ENCODE data around the gene FAM177B.

FAM177B gene

DNA sequence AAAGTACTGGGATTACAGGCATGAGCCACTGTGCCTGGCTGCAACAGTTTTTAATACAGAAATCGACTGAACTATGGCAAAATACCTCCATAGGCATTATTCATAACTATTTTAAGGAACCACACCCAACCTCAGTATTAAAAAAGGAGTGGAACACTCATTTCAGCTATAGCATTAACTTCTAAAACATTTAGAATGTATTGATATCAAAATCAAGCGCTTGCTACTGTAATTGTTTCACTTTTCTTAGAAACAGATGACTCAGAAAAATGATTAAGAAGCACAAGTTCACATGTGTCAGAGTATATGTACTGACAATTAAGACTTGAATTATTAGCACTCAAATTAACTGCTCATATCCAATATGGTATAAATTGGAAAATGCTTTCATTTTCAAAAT, 39.8 kb upstream of the FAM177B start:
- no peak overlapping the region for H3K4ac ChIP-seq (ENCODE audit: low read depth, low read length)

DNA sequence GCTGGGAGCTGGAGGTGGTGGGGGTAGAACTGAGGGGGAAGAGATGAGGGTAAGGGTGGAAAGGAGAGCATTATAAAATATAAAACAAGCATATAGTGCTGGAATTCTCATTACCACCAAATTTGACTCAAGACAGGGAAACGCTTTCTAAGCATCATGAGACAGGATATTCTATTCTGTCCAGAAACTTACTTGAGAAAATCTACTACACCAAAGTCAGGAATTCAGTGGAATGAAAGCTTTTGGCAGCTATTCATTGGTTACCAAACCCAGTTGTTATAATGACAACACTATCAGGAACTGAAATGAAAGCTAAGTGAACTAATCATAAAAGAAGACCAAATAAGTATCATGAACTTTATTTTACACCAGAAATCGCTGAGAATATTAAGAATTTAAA, 39.2 kb upstream of the FAM177B start:
- no peaks in the 10 kb centered on the region for H3K79me2 ChIP-seq (ENCODE audit: control insufficient read depth, insufficient read depth, low read length, poor library complexity)
- no peak overlapping the region for H2BK5ac ChIP-seq (ENCODE audit: low read depth, low read length, poor library complexity)
- DNase-seq = no peak
- H3K9me3 ChIP-seq (ENCODE audit: insufficient read depth, low read depth, low read length) = no peaks in the 10 kb centered on the region
- no peak overlapping the region for H4K8ac ChIP-seq (ENCODE audit: low read depth, low read length)
- no CpG with 5 or more reads among the region's 2 CpGs for WGBS (ENCODE audit: extremely low coverage, insufficient coverage, insufficient read length)
- H2BK12ac ChIP-seq (ENCODE audit: low read length) = no peak overlapping the region
- H3K79me1 ChIP-seq (ENCODE audit: low read length) = no peaks in the 10 kb centered on the region
- no peak overlapping the region for H3K4me2 ChIP-seq (ENCODE audit: low read length)
- no peak overlapping the region for H3K9ac ChIP-seq (ENCODE audit: low read length)
- H3K4ac ChIP-seq (ENCODE audit: low read depth, low read length) = no peak overlapping the region
- no peak overlapping the region for H4K12ac ChIP-seq (ENCODE audit: low read depth, low read length)
- no peak overlapping the region for H3K14ac ChIP-seq (ENCODE audit: low read length)
- no peak overlapping the region for H4K91ac ChIP-seq (ENCODE audit: low read depth, low read length)
- H3K27ac ChIP-seq (ENCODE audit: low read depth, low read length) = no peak overlapping the region
- no peak overlapping the region for H3K4me3 ChIP-seq (ENCODE audit: low read depth, low read length)
- no peak overlapping the region for H2AK5ac ChIP-seq (ENCODE audit: low read length)
- H3K4me1 ChIP-seq (ENCODE audit: control insufficient read depth in 1 of 2, insufficient read depth in 2 of 2, low read length in 2 of 2) = no peaks in the 10 kb centered on the region
- H2BK120ac ChIP-seq (ENCODE audit: insufficient read depth, low read length, poor library complexity) = no peak overlapping the region
- H3K27me3 ChIP-seq (ENCODE audit: insufficient read depth, low read length) = no peaks in the 10 kb centered on the region
- no peak overlapping the region for H3K18ac ChIP-seq (ENCODE audit: low read length)
- no peak overlapping the region for H3K23ac ChIP-seq (ENCODE audit: low read length)
- H3K36me3 ChIP-seq (ENCODE audit: control insufficient read depth in 1 of 2, insufficient read depth in 2 of 2, low read length in 2 of 2) = peaks cover 8 to 9% of the 10 kb centered on the region in 2 experiments
- no peak overlapping the region for H2AFZ ChIP-seq (ENCODE audit: insufficient read depth, low read length, poor library complexity)

More for the DNA sequence above, 39.8 kb upstream of the FAM177B start:
- Histone ChIP-seq H3K9me3 (ENCODE audit: insufficient read depth, low read depth, low read length) (no peaks in the 10 kb centered on the region), H3K18ac (ENCODE audit: low read length) (no peak overlapping the region), H3K4me1 (ENCODE audit: control insufficient read depth in 1 of 2, insufficient read depth in 2 of 2, low read length in 2 of 2) (no peaks in the 10 kb centered on the region), H3K4me2 (ENCODE audit: low read length) (no peak overlapping the region), H2BK120ac (ENCODE audit: insufficient read depth, low read length, poor library complexity) (no peak overlapping the region), H3K14ac (ENCODE audit: low read length) (no peak overlapping the region), H3K36me3 (ENCODE audit: control insufficient read depth in 1 of 2, insufficient read depth in 2 of 2, low read length in 2 of 2) (peaks cover 7 to 8% of the 10 kb centered on the region in 2 experiments), H2AFZ (ENCODE audit: insufficient read depth, low read length, poor library complexity) (no peak overlapping the region), H2BK12ac (ENCODE audit: low read length) (no peak overlapping the region), H3K4me3 (ENCODE audit: low read depth, low read length) (no peak overlapping the region), H3K79me1 (ENCODE audit: low read length) (no peaks in the 10 kb centered on the region), H3K27ac (ENCODE audit: low read depth, low read length) (no peak overlapping the region), H2BK5ac (ENCODE audit: low read depth, low read length, poor library complexity) (no peak overlapping the region), H2AK5ac (ENCODE audit: low read length) (no peak overlapping the region), H3K27me3 (ENCODE audit: insufficient read depth, low read length) (no peaks in the 10 kb centered on the region), H3K9ac (ENCODE audit: low read length) (no peak overlapping the region), H4K8ac (ENCODE audit: low read depth, low read length) (no peak overlapping the region), H3K79me2 (ENCODE audit: control insufficient read depth, insufficient read depth, low read length, poor library complexity) (no peaks in the 10 kb centered on the region), H4K91ac (ENCODE audit: low read depth, low read length) (no peak overlapping the region), H3K23ac (ENCODE audit: low read length) (no peak overlapping the region), H4K12ac (ENCODE audit: low read depth, low read length) (no peak overlapping the region)
- DNase-seq = no peak
- WGBS (ENCODE audit: extremely low coverage, insufficient coverage, insufficient read length) = no CpG with 5 or more reads among the region's 2 CpGs

- H3K4me1 ChIP-seq (ENCODE audit: control insufficient read depth in 1 of 2, insufficient read depth in 2 of 2, low read length in 2 of 2) = no peaks in the 10 kb centered on the region
- no CpG with 5 or more reads among the region's 4 CpGs for WGBS (ENCODE audit: extremely low coverage, insufficient coverage, insufficient read length)
Observed at GRCh38 chr1:222702210-222702609, 34.8 kb upstream of the FAM177B start.

DNA sequence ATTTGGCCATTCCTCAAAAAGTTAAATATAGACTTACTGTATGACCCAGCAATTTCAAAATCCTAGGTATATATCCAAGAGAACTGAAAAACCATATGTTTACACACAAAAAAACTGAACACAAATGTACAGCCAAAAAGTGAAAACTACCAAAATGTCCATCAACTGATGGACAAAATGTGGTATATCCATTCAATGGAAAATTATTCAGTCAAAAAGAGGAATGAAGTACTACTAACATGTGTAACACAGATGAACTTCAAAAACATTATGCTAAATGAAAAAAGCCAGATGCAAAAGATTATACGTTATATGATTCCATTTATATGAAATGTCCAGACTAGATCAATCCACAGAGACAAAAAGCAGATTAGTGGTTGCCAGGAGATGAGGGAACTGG, 32.7 kb upstream of the FAM177B start:
- H3K4me2 ChIP-seq (ENCODE audit: low read length) = no peak overlapping the region
- H3K27me3 ChIP-seq (ENCODE audit: insufficient read depth, low read length) = no peaks in the 10 kb centered on the region
- H3K4me3 ChIP-seq (ENCODE audit: low read depth, low read length) = no peak overlapping the region
- no peaks in the 10 kb centered on the region for H3K9me3 ChIP-seq (ENCODE audit: insufficient read depth, low read depth, low read length)
- no peak overlapping the region for H4K8ac ChIP-seq (ENCODE audit: low read depth, low read length)
- no peak overlapping the region for H3K14ac ChIP-seq (ENCODE audit: low read length)
- H3K4ac ChIP-seq (ENCODE audit: low read depth, low read length) = no peak overlapping the region
- H3K36me3 ChIP-seq (ENCODE audit: control insufficient read depth in 1 of 2, insufficient read depth in 2 of 2, low read length in 2 of 2) = peaks cover 8 to 11% of the 10 kb centered on the region in 2 experiments
- H3K79me2 ChIP-seq (ENCODE audit: control insufficient read depth, insufficient read depth, low read length, poor library complexity) = peaks cover 2% of the 10 kb centered on the region
- H2BK5ac ChIP-seq (ENCODE audit: low read depth, low read length, poor library complexity) = no peak overlapping the region
- no peak overlapping the region for H3K23ac ChIP-seq (ENCODE audit: low read length)
- H2AK5ac ChIP-seq (ENCODE audit: low read length) = no peak overlapping the region
- DNase-seq = no peak
- H3K79me1 ChIP-seq (ENCODE audit: low read length) = no peaks in the 10 kb centered on the region
- no peak overlapping the region for H4K91ac ChIP-seq (ENCODE audit: low read depth, low read length)
- no peak overlapping the region for H2BK12ac ChIP-seq (ENCODE audit: low read length)
- H3K4me1 ChIP-seq (ENCODE audit: control insufficient read depth in 1 of 2, insufficient read depth in 2 of 2, low read length in 2 of 2) = no peaks in the 10 kb centered on the region
- no peak overlapping the region for H3K9ac ChIP-seq (ENCODE audit: low read length)
- no peak overlapping the region for H2BK120ac ChIP-seq (ENCODE audit: insufficient read depth, low read length, poor library complexity)
- no peak overlapping the region for H3K18ac ChIP-seq (ENCODE audit: low read length)
- H2AFZ ChIP-seq (ENCODE audit: insufficient read depth, low read length, poor library complexity) = no peak overlapping the region
- WGBS (ENCODE audit: extremely low coverage, insufficient coverage, insufficient read length) = no CpG with 5 or more reads among the region's 1 CpG
- no peak overlapping the region for H4K12ac ChIP-seq (ENCODE audit: low read depth, low read length)
- H3K27ac ChIP-seq (ENCODE audit: low read depth, low read length) = no peak overlapping the region

More at GRCh38 chr1:222702210-222702609, 34.8 kb upstream of the FAM177B start:
- Histone ChIP-seq H3K27ac (ENCODE audit: low read depth, low read length) (no peak overlapping the region), H3K4ac (ENCODE audit: low read depth, low read length) (no peak overlapping the region), H4K12ac (ENCODE audit: low read depth, low read length) (no peak overlapping the region), H3K14ac (ENCODE audit: low read length) (no peak overlapping the region), H4K91ac (ENCODE audit: low read depth, low read length) (no peak overlapping the region), H2AK5ac (ENCODE audit: low read length) (no peak overlapping the region), H2BK12ac (ENCODE audit: low read length) (no peak overlapping the region), H3K9me3 (ENCODE audit: insufficient read depth, low read depth, low read length) (no peaks in the 10 kb centered on the region), H3K79me2 (ENCODE audit: control insufficient read depth, insufficient read depth, low read length, poor library complexity) (no peaks in the 10 kb centered on the region), H3K27me3 (ENCODE audit: insufficient read depth, low read length) (no peaks in the 10 kb centered on the region), H2BK120ac (ENCODE audit: insufficient read depth, low read length, poor library complexity) (no peak overlapping the region), H3K4me3 (ENCODE audit: low read depth, low read length) (no peak overlapping the region), H2AFZ (ENCODE audit: insufficient read depth, low read length, poor library complexity) (no peak overlapping the region), H3K79me1 (ENCODE audit: low read length) (no peaks in the 10 kb centered on the region), H3K23ac (ENCODE audit: low read length) (no peak overlapping the region), H4K8ac (ENCODE audit: low read depth, low read length) (no peak overlapping the region), H3K36me3 (ENCODE audit: control insufficient read depth in 1 of 2, insufficient read depth in 2 of 2, low read length in 2 of 2) (peaks cover 8 to 9% of the 10 kb centered on the region in 2 experiments), H3K9ac (ENCODE audit: low read length) (no peak overlapping the region), H3K18ac (ENCODE audit: low read length) (no peak overlapping the region), H3K4me2 (ENCODE audit: low read length) (no peak overlapping the region), H2BK5ac (ENCODE audit: low read depth, low read length, poor library complexity) (no peak overlapping the region)
- no peak for DNase-seq

Data from trophoblast cell (in vitro differentiated cells and primary cell).